Gastroesophageal sphincter (tissue), 4 donors: ENCODE measurements around the gene FAM149A. TPM values are rescaled to one million over a fixed set of nuclear protein-coding genes. Genes with fewer than 3 reads are reported as not detected.

Experiments
- ATAC-seq: fragments of 150-250 bp; one replicate; pipeline ENCODE4 v1.9.1; 2016; ENCODE audit warnings: mild to moderate bottlenecking, moderate library complexity
- H3K27ac ChIP-seq, 4 donors: fragments of 200-600 bp; sonication (generic) in 3 of 4; 1 replicate in 3 of 4; 2 replicates in 1 of 4; pipeline ENCODE4 v1.5.1; 2016 to 2019
- H3K27me3 ChIP-seq: fragments of 200-600 bp; sonication (generic); one replicate; pipeline ENCODE4 v1.5.1; 2019
- H3K36me3 ChIP-seq, 2 donors: fragments of 200-600 bp; sonication (generic); one replicate each; pipeline ENCODE4 v1.5.1; 2019; ENCODE audit warnings: control low read depth in 1 of 2
- H3K4me1 ChIP-seq, 3 donors: fragments of 200-600 bp; sonication (generic); 1 replicate in 2 of 3; 2 replicates in 1 of 3; pipeline ENCODE4 v1.5.1; 2016 to 2019; ENCODE audit warnings: control low read depth in 2 of 3
- H3K4me3 ChIP-seq, 2 donors: fragments of 200-600 bp; sonication (generic); one replicate each; pipeline ENCODE4 v1.5.1; 2019; ENCODE audit warnings: mild to moderate bottlenecking in 1 of 2, moderate library complexity in 1 of 2
- H3K9me3 ChIP-seq, 3 donors: fragments of 200-600 bp; sonication (generic); one replicate each; pipeline ENCODE4 v1.5.1; 2017 to 2019; ENCODE audit warnings: control low read depth in 2 of 3
- CTCF ChIP-seq, 4 experiments: fragments of 200-600 bp in 2 of 4; fragments of 450-650 bp in 2 of 4; sonication (generic) in 1 of 4; IDR thresholded peaks; one replicate each; pipeline ENCODE4 v1.5.1; 2017 to 2019; ENCODE audit warnings: antibody characterized with exemption in 4 of 4, mild to moderate bottlenecking in 2 of 4, moderate library complexity in 2 of 4
- EP300 ChIP-seq: sonication (generic); formaldehyde crosslinking; IDR thresholded peaks from one replicate; pipeline ENCODE4 v1.6.1; 2017; ENCODE audit warnings: antibody characterized with exemption, mild to moderate bottlenecking
- POLR2A ChIP-seq, 2 donors: fragments of 450-650 bp; IDR thresholded peaks; one replicate each; pipeline ENCODE4 v1.6.1; 2017; ENCODE audit warnings: antibody characterized with exemption in 2 of 2, mild to moderate bottlenecking in 2 of 2, moderate library complexity in 1 of 2
- POLR2AphosphoS5 ChIP-seq: sonication (generic); formaldehyde crosslinking; IDR thresholded peaks from one replicate; pipeline ENCODE4 v1.6.1; 2017; ENCODE audit warnings: antibody characterized with exemption
- WGBS, 2 donors: methylation state at CpG; one replicate each; pipeline ENCODE4 v1.1.5; 2018; ENCODE audit warnings: low coverage in 1 of 2; 5-methylcytosine and 5-hydroxymethylcytosine counted together
- total RNA-seq, 4 donors: library from RNA; depleted of rRNA; stranded (reverse); fragments of >200 nt; gene quantifications; one replicate each; pipeline ENCODE4 v1.1.0, GENCODE V29; 2016

The FAM149A gene
- total RNA-seq, 4 donors from 2014 or later: 24.9 to 39.8 (median 32.7) TPM

GRCh38 chr4:186128842-186129241 lies 24.3 kb downstream of the FAM149A start:
- Histone ChIP-seq H3K9me3 (no peaks in the 10 kb centered on the region), H3K36me3 (no peaks in the 10 kb centered on the region), H3K4me1 (peaks cover 0 to 8% (median 0%) of the 10 kb centered on the region in 3 donors), H3K27me3 (no peaks in the 10 kb centered on the region), H3K4me3 (no peak overlapping the region), H3K27ac (no peak overlapping the region)
- ATAC-seq: no peak
- TF ChIP-seq POLR2A (IDR thresholded peaks at IDR 0.05) (no peak), EP300 (no peak), CTCF (IDR thresholded peaks at IDR 0.05) (no peak), POLR2AphosphoS5 (no peak)
- WGBS, 2 donors: 97 to 100% methylated on average over 3 of the region's 3 CpGs

GRCh38 chr4:186131935-186132334 lies 27.4 kb downstream of the FAM149A start:
- no peaks in the 10 kb centered on the region for H3K36me3 ChIP-seq
- H3K4me1 ChIP-seq: peaks cover 0 to 8% (median 0%) of the 10 kb centered on the region in 3 donors
- no peaks in the 10 kb centered on the region for H3K27me3 ChIP-seq
- ATAC-seq: no peak
- 73 to 87% methylated on average over 2 of the region's 2 CpGs for WGBS, 2 donors
- H3K27ac ChIP-seq: no peak overlapping the region
- no peaks in the 10 kb centered on the region for H3K9me3 ChIP-seq
- H3K4me3 ChIP-seq: no peak overlapping the region
- TF ChIP-seq POLR2A (IDR thresholded peaks at IDR 0.05) (no peak), EP300 (no peak), CTCF (IDR thresholded peaks at IDR 0.05) (no peak), POLR2AphosphoS5 (no peak)

- no peak for ATAC-seq
- 24 to 25% methylated on average over 2 to 3 of the region's 4 CpGs for WGBS, 2 donors
- no peak for TF ChIP-seq POLR2A (IDR thresholded peaks at IDR 0.05)
- peak in 1 of 4 experiments; percentile 25 for TF ChIP-seq CTCF (IDR thresholded peaks at IDR 0.05)
Observed at GRCh38 chr4:186132577-186133242, 28.2 kb downstream of the FAM149A start.

GRCh38 chr4:186134257-186134656 lies 29.8 kb downstream of the FAM149A start:
- Histone ChIP-seq H3K9me3 (no peaks in the 10 kb centered on the region), H3K4me3 (no peak overlapping the region), H3K36me3 (no peaks in the 10 kb centered on the region), H3K27me3 (no peaks in the 10 kb centered on the region), H3K4me1 (peaks cover 0 to 8% (median 0%) of the 10 kb centered on the region in 3 donors), H3K27ac (no peak overlapping the region)
- no peak for TF ChIP-seq EP300
- TF ChIP-seq POLR2AphosphoS5: no peak
- TF ChIP-seq CTCF (IDR thresholded peaks at IDR 0.05): no peak
- TF ChIP-seq POLR2A (IDR thresholded peaks at IDR 0.05): no peak
- WGBS, 2 donors: 76 to 78% methylated on average over 2 to 3 of the region's 3 CpGs
- ATAC-seq: peak; percentile 60

More at GRCh38 chr4:186132577-186133242, 28.2 kb downstream of the FAM149A start:
- H3K4me3 ChIP-seq: no peak overlapping the region
- H3K27ac ChIP-seq: no peak overlapping the region
- peaks cover 0 to 8% (median 0%) of the 10 kb centered on the region in 3 donors for H3K4me1 ChIP-seq
- H3K9me3 ChIP-seq: no peaks in the 10 kb centered on the region
- H3K27me3 ChIP-seq: no peaks in the 10 kb centered on the region
- no peaks in the 10 kb centered on the region for H3K36me3 ChIP-seq

- whole genome bisulfite sequencing, 2 donors: 90 to 98% methylated on average over 4 to 7 of the region's 11 CpGs
- no peaks in the 10 kb centered on the region for H3K9me3 ChIP-seq
- no peaks in the 10 kb centered on the region for H3K36me3 ChIP-seq
- peaks cover 0 to 8% (median 0%) of the 10 kb centered on the region in 3 donors for H3K4me1 ChIP-seq
- H3K4me3 ChIP-seq: no peak overlapping the region
- no peak for ATAC-seq
- no peak for TF ChIP-seq CTCF (IDR thresholded peaks at IDR 0.05)
- no peak for TF ChIP-seq POLR2AphosphoS5
- TF ChIP-seq EP300: no peak
- TF ChIP-seq POLR2A (IDR thresholded peaks at IDR 0.05): no peak
- no peak overlapping the region for H3K27ac ChIP-seq
- H3K27me3 ChIP-seq: no peaks in the 10 kb centered on the region
Observed at GRCh38 chr4:186134861-186135260, 30.4 kb downstream of the FAM149A start.
